MM.1S (cell line): ENCODE measurements around the gene ZNF436.

Experiments
- DNase-seq: peaks from one replicate; pipeline ENCODE4 v3.0.0-alpha.2; 2015
- H2AFZ ChIP-seq: fragments of 300-600 bp; sonication (generic); 2 replicates; pipeline ENCODE4 v1.6.0; 2016; ENCODE audit warnings: antibody characterized with exemption, low read length
- H3F3A ChIP-seq: fragments of 300-600 bp; sonication (generic); 2 replicates; pipeline ENCODE4 v1.6.1; 2016; ENCODE audit warnings: mild to moderate bottlenecking, antibody characterized with exemption, low read length, moderate library complexity, mixed read lengths; ENCODE audit not compliant: insufficient read depth
- H3K27ac ChIP-seq: fragments of 300-600 bp; sonication (generic); 2 replicates; pipeline ENCODE4 v1.5.1; 2016; ENCODE audit warnings: mild to moderate bottlenecking, low read length
- H3K27me3 ChIP-seq: fragments of 300-600 bp; sonication (generic); replicated peaks from 2 replicates; pipeline ENCODE4 v1.6.0; 2016; ENCODE audit warnings: low read length; ENCODE audit not compliant: insufficient read depth
- H3K36me3 ChIP-seq: fragments of 300-600 bp; sonication (generic); replicated peaks from 2 replicates; pipeline ENCODE4 v1.6.1; 2016; ENCODE audit warnings: mild to moderate bottlenecking, low read length, mixed read lengths; ENCODE audit not compliant: insufficient read depth
- H3K4me1 ChIP-seq: fragments of 300-600 bp; sonication (generic); 2 replicates; pipeline ENCODE4 v1.6.1; 2016; ENCODE audit warnings: low read length, mixed read lengths
- H3K4me2 ChIP-seq: fragments of 300-600 bp; sonication (generic); 2 replicates; pipeline ENCODE4 v1.6.0; 2016; ENCODE audit warnings: low read depth, low read length
- H3K4me3 ChIP-seq: fragments of 300-600 bp; sonication (generic); 2 replicates; pipeline ENCODE4 v1.5.1; 2016; ENCODE audit warnings: low read length, mixed read lengths
- H3K79me2 ChIP-seq: fragments of 300-600 bp; sonication (generic); 2 replicates; pipeline ENCODE4 v1.6.1; 2016; ENCODE audit warnings: mixed run types, low read length, mixed read lengths
- H3K9ac ChIP-seq: fragments of 300-600 bp; sonication (generic); 2 replicates; pipeline ENCODE4 v1.6.1; 2016; ENCODE audit warnings: low read length, mixed read lengths
- H3K9me2 ChIP-seq: fragments of 300-600 bp; sonication (generic); replicated peaks from 2 replicates; pipeline ENCODE4 v1.6.1; 2016; ENCODE audit warnings: mild to moderate bottlenecking, low read length, mixed read lengths; ENCODE audit not compliant: insufficient read depth
- H3K9me3 ChIP-seq: fragments of 300-600 bp; sonication (generic); replicated peaks from 2 replicates; pipeline ENCODE4 v1.6.1; 2016; ENCODE audit warnings: mild to moderate bottlenecking, low read length, mixed read lengths; ENCODE audit not compliant: insufficient read depth
- H4K20me1 ChIP-seq: fragments of 300-600 bp; sonication (generic); 2 replicates; pipeline ENCODE4 v1.6.1; 2016; ENCODE audit warnings: mild to moderate bottlenecking, low read length, moderate library complexity, mixed read lengths; ENCODE audit not compliant: insufficient read depth
- CTCF ChIP-seq: fragments of 300-600 bp; sonication (generic); IDR thresholded peaks from 2 replicates; pipeline ENCODE4 v1.5.1; 2016; ENCODE audit warnings: antibody characterized with exemption, low read length, mixed read lengths
- EZH2 ChIP-seq: fragments of 300-600 bp; sonication (generic); optimal IDR thresholded peaks from 2 replicates; pipeline ENCODE3; 2017; ENCODE audit warnings: low read depth, mild to moderate bottlenecking, antibody characterized with exemption, low read length, mixed read lengths
- EZH2phosphoT487 ChIP-seq: fragments of 300-600 bp; sonication (generic); IDR thresholded peaks from 2 replicates; pipeline ENCODE4 v1.6.1; 2018; ENCODE audit warnings: antibody characterized with exemption, low read length

The ZNF436 gene

GRCh38 chr1:23369335-23370013, at the start of gene ZNF436:
Gene ZNF436, minus strand, starts transcription at chr1:23369836. Its CDS starts 1,831 bp downstream, at chr1:23368005.
- peak; percentile 29 for DNase-seq
- Histone ChIP-seq H3K4me2 (peak within 1 kb of the TSS; percentile 94), H3K79me2 (0 out of 2 replicates have a peak, but pooled peaks cover 5% of the 10 kb centered on the region), H2AFZ (peak within 1 kb of the TSS; percentile 100), H3K27me3 (no peaks in the 10 kb centered on the region), H3K27ac (peak within 1 kb of the TSS; percentile 62; the same call in 1 of the 2 replicates), H3K9me3 (no peaks in the 10 kb centered on the region), H3F3A (no peaks in the 10 kb centered on the region), H4K20me1 (no peaks in the 10 kb centered on the region), H3K9me2 (no peaks in the 10 kb centered on the region), H3K4me3 (peak within 1 kb of the TSS; percentile 97), H3K36me3 (no peaks in the 10 kb centered on the region; the same call in 1 of the 2 replicates), H3K9ac (peak within 1 kb of the TSS; percentile 79), H3K4me1 (no peaks in the 10 kb centered on the region)
- no peak for TF ChIP-seq EZH2phosphoT487
- TF ChIP-seq EZH2, result no peak
- TF ChIP-seq CTCF, result no peak

GRCh38 chr1:23419180-23419579, 49.5 kb upstream of the ZNF436 start:
- H3K4me3 ChIP-seq, result no peak overlapping the region
- H3K27me3 ChIP-seq, result peaks cover 16% of the 10 kb centered on the region
- H3K9me2 ChIP-seq, result no peaks in the 10 kb centered on the region
- H3K4me2 ChIP-seq, result no peak overlapping the region
- H3K4me1 ChIP-seq, result no peaks in the 10 kb centered on the region
- TF ChIP-seq EZH2phosphoT487 (no peak), CTCF (no peak), EZH2 (no peak)
- no peak for DNase-seq
- H4K20me1 ChIP-seq, result no peaks in the 10 kb centered on the region
- H3K36me3 ChIP-seq, result no peaks in the 10 kb centered on the region
- no peak overlapping the region for H3K27ac ChIP-seq
- no peak overlapping the region for H2AFZ ChIP-seq
- H3K9ac ChIP-seq, result no peak overlapping the region
- H3K9me3 ChIP-seq, result no peaks in the 10 kb centered on the region
- H3K79me2 ChIP-seq, result no peaks in the 10 kb centered on the region
- H3F3A ChIP-seq, result no peaks in the 10 kb centered on the region

- Histone ChIP-seq H3K79me2 (no peaks in the 10 kb centered on the region), H3K4me3 (no peak overlapping the region), H3K9me3 (no peaks in the 10 kb centered on the region), H3K4me1 (no peaks in the 10 kb centered on the region), H2AFZ (no peak overlapping the region), H3K36me3 (no peaks in the 10 kb centered on the region), H3F3A (no peaks in the 10 kb centered on the region), H4K20me1 (no peaks in the 10 kb centered on the region), H3K27ac (no peak overlapping the region), H3K4me2 (no peak overlapping the region), H3K9me2 (no peaks in the 10 kb centered on the region), H3K27me3 (peaks cover under 1% of the 10 kb centered on the region; the same call in 1 of the 2 replicates), H3K9ac (no peak overlapping the region)
- TF ChIP-seq EZH2 (no peak), EZH2phosphoT487 (no peak), CTCF (no peak)
- no peak for DNase-seq
Observed at GRCh38 chr1:23417570-23417969, 47.9 kb upstream of the ZNF436 start.
